22Rv1 (cell line): Measurements from ENCODE around the gene C2orf49.

Experiments
- ZFX ChIP-seq: fragments of 450-650 bp; IDR thresholded peaks from 2 replicates; pipeline ENCODE4 v1.6.1; 2017; ENCODE audit warnings: antibody characterized with exemption, borderline replicate concordance
- TF ChIP-seq, protein P1 (sequence below): fragments of 450-650 bp; IDR thresholded peaks from 2 replicates; pipeline ENCODE4 v1.5.1; 2017; ENCODE audit warnings: mild to moderate bottlenecking

DNA sequence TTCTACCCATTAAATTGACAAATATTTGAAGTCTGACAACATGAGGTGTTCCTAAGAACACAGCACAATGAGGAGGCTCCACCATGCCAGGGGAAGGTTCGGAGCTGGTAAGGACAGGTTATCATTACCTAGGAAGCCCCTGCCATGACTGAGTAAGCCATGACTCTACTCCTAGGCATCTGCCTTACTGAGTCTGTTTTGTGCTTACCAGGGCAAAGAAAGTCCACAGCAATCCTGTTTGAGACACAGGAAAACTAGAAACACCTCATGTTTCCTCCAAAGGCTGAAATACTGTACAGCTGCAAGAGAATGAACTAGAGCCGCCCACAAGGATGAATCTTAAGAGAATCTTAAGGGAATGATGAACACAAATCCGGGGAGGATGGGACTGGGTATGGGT is 19.4 kb upstream of the C2orf49 start:
- TF ChIP-seq, protein P1, sequence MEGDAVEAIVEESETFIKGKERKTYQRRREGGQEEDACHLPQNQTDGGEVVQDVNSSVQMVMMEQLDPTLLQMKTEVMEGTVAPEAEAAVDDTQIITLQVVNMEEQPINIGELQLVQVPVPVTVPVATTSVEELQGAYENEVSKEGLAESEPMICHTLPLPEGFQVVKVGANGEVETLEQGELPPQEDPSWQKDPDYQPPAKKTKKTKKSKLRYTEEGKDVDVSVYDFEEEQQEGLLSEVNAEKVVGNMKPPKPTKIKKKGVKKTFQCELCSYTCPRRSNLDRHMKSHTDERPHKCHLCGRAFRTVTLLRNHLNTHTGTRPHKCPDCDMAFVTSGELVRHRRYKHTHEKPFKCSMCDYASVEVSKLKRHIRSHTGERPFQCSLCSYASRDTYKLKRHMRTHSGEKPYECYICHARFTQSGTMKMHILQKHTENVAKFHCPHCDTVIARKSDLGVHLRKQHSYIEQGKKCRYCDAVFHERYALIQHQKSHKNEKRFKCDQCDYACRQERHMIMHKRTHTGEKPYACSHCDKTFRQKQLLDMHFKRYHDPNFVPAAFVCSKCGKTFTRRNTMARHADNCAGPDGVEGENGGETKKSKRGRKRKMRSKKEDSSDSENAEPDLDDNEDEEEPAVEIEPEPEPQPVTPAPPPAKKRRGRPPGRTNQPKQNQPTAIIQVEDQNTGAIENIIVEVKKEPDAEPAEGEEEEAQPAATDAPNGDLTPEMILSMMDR: no peak
- no peak for TF ChIP-seq ZFX
